T-helper 17 cell (primary cell): Measurements from ENCODE around the gene ZNF513. TPM values are rescaled to one million over a fixed set of nuclear protein-coding genes. Genes with fewer than 3 reads are reported as not detected.
"Not testable (repeated sequence)": the region's sequence is repeated elsewhere in the genome, so short reads cannot be mapped to it uniquely, and the experiment has no call there.

ENCODE experiments used
- ATAC-seq: fragments of 150-1000 bp; cut with Tn5 transposase; 2 replicates; pipeline ENCODE4 v1.10.0; 2021; ENCODE audit warnings: mild to moderate bottlenecking, moderate library complexity
- DNase-seq, 3 donors: peaks; one replicate each; pipeline versions ENCODE4 v3.0.0 to v3.0.0-alpha.2; 2020 to 2021
- H3K9me3 ChIP-seq: one replicate; pipeline ENCODE4 v1.7.0; 2013; ENCODE audit warnings: low read length, mild to moderate bottlenecking; ENCODE audit not compliant: control insufficient read depth, poor library complexity, severe bottlenecking
- H3K27ac Mint-ChIP-seq: one replicate; pipeline ENCODE4 v1.8.0; 2022; ENCODE audit warnings: mild to moderate bottlenecking, moderate library complexity, mixed read lengths
- H3K27me3 Mint-ChIP-seq: one replicate; pipeline ENCODE4 v1.8.0; 2022; ENCODE audit warnings: mixed read lengths
- H3K36me3 Mint-ChIP-seq: one replicate; pipeline ENCODE4 v1.8.0; 2022; ENCODE audit warnings: low read depth, mixed read lengths
- H3K4me1 Mint-ChIP-seq: one replicate; pipeline ENCODE4 v1.8.0; 2022; ENCODE audit warnings: mild to moderate bottlenecking, mixed read lengths
- H3K4me3 Mint-ChIP-seq: one replicate; pipeline ENCODE4 v1.8.0; 2022; ENCODE audit warnings: mild to moderate bottlenecking, moderate library complexity, mixed read lengths
- total RNA-seq, 4 donors: library from RNA in 2 of 4; stranded (reverse) in 2 of 4; gene quantifications; one replicate each; pipeline ENCODE4 v1.2.3 and lab custom pipeline; 2022 to 2026

Gene ZNF513
- total RNA-seq (10 to 100 TPM; 22.4 to 24.6 TPM), total RNA-seq (lab: John Stamatoyannopoulos, UW) (28.6 to 40.3 reads per million in 2 donors)

- Mint-ChIP-seq H3K27me3 (no peaks in the 10 kb centered on the region), H3K4me3 (peak within 1 kb of the TSS; percentile 92), H3K36me3 (peaks cover 13% of the 10 kb centered on the region), H3K4me1 (peaks cover 27% of the 10 kb centered on the region), H3K27ac (peak within 1 kb of the TSS; percentile 92)
- no peaks in the 10 kb centered on the region for H3K9me3 ChIP-seq
- peak; percentile 95 for ATAC-seq
- DNase-seq, result peak; percentile 77 to 80 (median 80)
Observed at GRCh38 chr2:27380626-27381545, at the start of gene ZNF513. Gene ZNF513, minus strand, starts transcription at chr2:27380734. Its CDS starts 208 bp downstream, at chr2:27380526.

- H3K27ac Mint-ChIP-seq, result peak overlapping the region; percentile 95
- H3K36me3 Mint-ChIP-seq, result peaks cover 8% of the 10 kb centered on the region
- H3K27me3 Mint-ChIP-seq, result no peaks in the 10 kb centered on the region
- ATAC-seq (peak; percentile 57), DNase-seq (peak; percentile 28 to 73 (median 72))
- peaks cover 31% of the 10 kb centered on the region for H3K4me1 Mint-ChIP-seq
- no peaks in the 10 kb centered on the region for H3K9me3 ChIP-seq
- peak overlapping the region; percentile 97 for H3K4me3 Mint-ChIP-seq
Observed at GRCh38 chr2:27428978-27429541, 48.5 kb upstream of the ZNF513 start.

GRCh38 chr2:27428213-27428977, 47.9 kb upstream of the ZNF513 start, which contains the start of gene NRBP1:
Gene NRBP1, plus strand, starts transcription at chr2:27428631. Its CDS starts 4,643 bp downstream, at chr2:27433274.
- H3K9me3 ChIP-seq, result no peaks in the 10 kb centered on the region
- peaks cover 33% of the 10 kb centered on the region for H3K4me1 Mint-ChIP-seq
- DNase-seq (peak; percentile 87 to 89 (median 87)), ATAC-seq (peak; percentile 95)
- peak within 1 kb of the TSS; percentile 97 for H3K4me3 Mint-ChIP-seq
- H3K27me3 Mint-ChIP-seq, result no peaks in the 10 kb centered on the region
- H3K27ac Mint-ChIP-seq, result peak within 1 kb of the TSS; percentile 95
- H3K36me3 Mint-ChIP-seq, result peaks cover 4% of the 10 kb centered on the region

GRCh38 chr2:27427863-27428212, 47.3 kb upstream of the ZNF513 start:
- H3K4me3 Mint-ChIP-seq, result peak overlapping the region; percentile 97
- no peaks in the 10 kb centered on the region for H3K27me3 Mint-ChIP-seq
- H3K9me3 ChIP-seq, result no peaks in the 10 kb centered on the region
- ATAC-seq (no peak), DNase-seq (no peak)
- H3K4me1 Mint-ChIP-seq, result peaks cover 28% of the 10 kb centered on the region
- no peaks in the 10 kb centered on the region for H3K36me3 Mint-ChIP-seq
- H3K27ac Mint-ChIP-seq, result peak overlapping the region; percentile 95

GRCh38 chr2:27425039-27425438, 44.5 kb upstream of the ZNF513 start:
- H3K4me3 Mint-ChIP-seq, H3K36me3 Mint-ChIP-seq, ATAC-seq, H3K9me3 ChIP-seq, DNase-seq, H3K27ac Mint-ChIP-seq, H3K27me3 Mint-ChIP-seq: not testable (repeated sequence)
- peaks cover 18% of the 10 kb centered on the region for H3K4me1 Mint-ChIP-seq

- peaks cover 6% of the 10 kb centered on the region for H3K4me1 Mint-ChIP-seq
- no peaks in the 10 kb centered on the region for H3K9me3 ChIP-seq
- no peaks in the 10 kb centered on the region for H3K36me3 Mint-ChIP-seq
- H3K4me3 Mint-ChIP-seq, result no peak overlapping the region
- H3K27ac Mint-ChIP-seq, result no peak overlapping the region
- H3K27me3 Mint-ChIP-seq, result no peaks in the 10 kb centered on the region
- ATAC-seq (no peak), DNase-seq (no peak)
Observed at GRCh38 chr2:27422958-27423357, 42.4 kb upstream of the ZNF513 start.

GRCh38 chr2:27421660-27422250, 41.2 kb upstream of the ZNF513 start:
- DNase-seq, result no peak
- no peaks in the 10 kb centered on the region for H3K36me3 Mint-ChIP-seq
- H3K27me3 Mint-ChIP-seq, result no peaks in the 10 kb centered on the region
- H3K27ac Mint-ChIP-seq, result no peak overlapping the region
- H3K9me3 ChIP-seq, result no peaks in the 10 kb centered on the region
- no peak for ATAC-seq
- H3K4me3 Mint-ChIP-seq, result no peak overlapping the region
- peaks cover 2% of the 10 kb centered on the region for H3K4me1 Mint-ChIP-seq

- peaks cover 2% of the 10 kb centered on the region for H3K4me1 Mint-ChIP-seq
Observed at GRCh38 chr2:27420996-27421395, 40.5 kb upstream of the ZNF513 start.

GRCh38 chr2:27416151-27416550, 35.6 kb upstream of the ZNF513 start:
- no peaks in the 10 kb centered on the region for H3K9me3 ChIP-seq
- ATAC-seq (no peak), DNase-seq (no peak)
- peaks cover 2% of the 10 kb centered on the region for H3K4me1 Mint-ChIP-seq
- H3K36me3 Mint-ChIP-seq, result peaks cover 2% of the 10 kb centered on the region
- H3K27ac Mint-ChIP-seq, result no peak overlapping the region
- H3K4me3 Mint-ChIP-seq, result no peak overlapping the region
- H3K27me3 Mint-ChIP-seq, result peaks cover 10% of the 10 kb centered on the region

More at GRCh38 chr2:27420996-27421395, 40.5 kb upstream of the ZNF513 start:
- no peaks in the 10 kb centered on the region for H3K36me3 Mint-ChIP-seq
- no peak overlapping the region for H3K27ac Mint-ChIP-seq
- ATAC-seq (no peak), DNase-seq (no peak)
- H3K4me3 Mint-ChIP-seq, result no peak overlapping the region
- H3K9me3 ChIP-seq, result no peaks in the 10 kb centered on the region
- no peaks in the 10 kb centered on the region for H3K27me3 Mint-ChIP-seq

- DNase-seq (no peak), ATAC-seq (no peak)
- Mint-ChIP-seq H3K27ac (no peak overlapping the region), H3K27me3 (peaks cover 10% of the 10 kb centered on the region), H3K4me3 (no peak overlapping the region), H3K4me1 (peaks cover 16% of the 10 kb centered on the region), H3K36me3 (peaks cover 2% of the 10 kb centered on the region)
- H3K9me3 ChIP-seq, result no peaks in the 10 kb centered on the region
Observed at GRCh38 chr2:27412419-27413152, 32.1 kb upstream of the ZNF513 start.

GRCh38 chr2:27409321-27410073, 29.0 kb upstream of the ZNF513 start, which contains the start of gene PPM1G:
Gene PPM1G, minus strand, starts transcription at chr2:27409591. Its CDS starts 169 bp downstream, at chr2:27409422.
- ATAC-seq (peak; percentile 98), DNase-seq (peak; percentile 94 to 97 (median 95))
- H3K9me3 ChIP-seq, result no peaks in the 10 kb centered on the region
- H3K4me1 Mint-ChIP-seq, result peaks cover 30% of the 10 kb centered on the region
- peak within 1 kb of the TSS; percentile 88 for H3K4me3 Mint-ChIP-seq
- peaks cover 2% of the 10 kb centered on the region for H3K36me3 Mint-ChIP-seq
- peaks cover 10% of the 10 kb centered on the region for H3K27me3 Mint-ChIP-seq
- H3K27ac Mint-ChIP-seq, result peak within 1 kb of the TSS; percentile 76
